Activated T-helper 1 cell treated with anti-CD3 and anti-CD28 coated beads, Interleukin-12 subunit alpha, Interleukin-12 subunit beta, Interleukin-2, Interleukin-4 antibody, amounts not matched to agents 30 ng/mL and 10 ng/mL and 1 ng/mL, durations not matched to agents 14 hours and 24 hours and 36 hours (primary cell): ENCODE measurements around the gene INSL3. TPM values are rescaled to one million over a fixed set of nuclear protein-coding genes. Genes with fewer than 3 reads are reported as not detected.
A peak's percentile ranks its signal among the peaks of the same experiment; 100 is the strongest.

Experiments used
- DNase-seq: peaks from one replicate; pipeline ENCODE4 v3.0.0; 2021; ENCODE audit warnings: low spot score
- H3K27ac Mint-ChIP-seq: one replicate; pipeline ENCODE4 v1.8.0; 2021; ENCODE audit warnings: mild to moderate bottlenecking, mixed read lengths
- H3K27me3 Mint-ChIP-seq: one replicate; pipeline ENCODE4 v1.8.0; 2022; ENCODE audit warnings: mild to moderate bottlenecking, moderate library complexity, mixed read lengths; ENCODE audit not compliant: insufficient read depth
- H3K36me3 Mint-ChIP-seq: one replicate; pipeline ENCODE4 v1.8.0; 2021; ENCODE audit warnings: low read depth, mixed read lengths
- H3K4me1 Mint-ChIP-seq: one replicate; pipeline ENCODE4 v1.8.0; 2021; ENCODE audit warnings: low read depth, mixed read lengths
- H3K4me3 Mint-ChIP-seq: one replicate; pipeline ENCODE4 v1.8.0; 2021; ENCODE audit warnings: mild to moderate bottlenecking, moderate library complexity, mixed read lengths
- H3K9me3 Mint-ChIP-seq: one replicate; pipeline ENCODE4 v1.8.0; 2021; ENCODE audit warnings: mixed read lengths
- intact Hi-C: fragments of 100-400 bp; cut with micrococcal nuclease; formaldehyde crosslinking; loops from one replicate; pipeline ENCODE4 v1.15.1; 2024
- total RNA-seq: library from RNA; stranded (reverse); gene quantifications from 2 replicates; pipeline ENCODE4 v1.2.3, GENCODE V29; 2022

The INSL3 gene
- total RNA-seq, 1 donor from 2014 or later: 9.3 TPM

DNA sequence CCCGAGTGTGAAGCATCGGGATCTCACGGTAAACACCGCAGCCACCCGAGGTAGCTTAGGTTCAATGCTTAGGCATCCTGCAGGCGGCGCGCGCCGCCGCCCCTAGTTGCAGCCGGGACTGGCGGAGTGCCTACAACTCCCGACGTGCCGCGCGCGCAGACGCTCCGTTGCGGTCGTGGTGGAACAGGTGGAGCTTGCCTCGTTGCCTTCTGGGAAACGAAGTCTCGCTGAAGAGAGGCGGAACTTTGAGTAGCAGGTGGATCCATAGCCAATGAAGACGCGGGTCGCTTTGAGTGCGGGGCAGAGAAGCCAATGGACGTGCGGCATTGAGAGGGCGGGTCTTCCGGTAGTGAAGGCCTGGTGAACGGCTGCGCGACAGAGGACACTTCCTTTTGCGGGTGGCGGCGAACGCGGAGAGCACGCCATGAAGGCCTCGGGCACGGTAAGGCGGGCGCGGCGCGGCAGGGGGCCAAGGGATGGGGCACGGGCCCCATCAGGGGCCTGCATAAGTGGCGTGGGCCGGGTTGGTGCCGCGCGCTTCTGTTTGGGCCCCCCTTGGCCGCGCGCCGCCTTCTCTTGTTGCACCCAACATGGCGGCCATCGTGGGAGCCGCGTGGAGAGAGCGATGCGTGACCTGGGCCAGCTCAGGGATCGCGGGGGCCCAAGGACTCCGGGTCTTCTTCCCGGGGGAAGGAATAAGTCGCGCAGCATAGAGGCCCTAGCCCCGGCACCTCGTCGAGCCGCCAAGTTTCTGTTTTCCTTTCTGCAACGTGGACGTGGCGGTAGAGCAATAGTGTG, 38.4 kb upstream of the INSL3 start, which contains the start of gene RPL18A:
Gene RPL18A (plus strand): TSS at position 378 of the 798 bp plus-strand sequence. CDS start 47 bp downstream, at position 425.
- Mint-ChIP-seq H3K27me3 (peaks cover 1% of the 10 kb centered on the region), H3K4me3 (peak within 1 kb of the TSS; percentile 99), H3K4me1 (peaks cover 31% of the 10 kb centered on the region), H3K9me3 (no peaks in the 10 kb centered on the region), H3K27ac (peak within 1 kb of the TSS; percentile 100), H3K36me3 (peaks cover 41% of the 10 kb centered on the region)
- peak; percentile 99 for DNase-seq
- intact Hi-C loops: loop anchor here (1.0 to 10.0 kb wide), 9 partner anchors 12 to 455 kb away; partner anchors contain the start of genes B3GNT3, BST2, JAK3 and MAP1S

DNA sequence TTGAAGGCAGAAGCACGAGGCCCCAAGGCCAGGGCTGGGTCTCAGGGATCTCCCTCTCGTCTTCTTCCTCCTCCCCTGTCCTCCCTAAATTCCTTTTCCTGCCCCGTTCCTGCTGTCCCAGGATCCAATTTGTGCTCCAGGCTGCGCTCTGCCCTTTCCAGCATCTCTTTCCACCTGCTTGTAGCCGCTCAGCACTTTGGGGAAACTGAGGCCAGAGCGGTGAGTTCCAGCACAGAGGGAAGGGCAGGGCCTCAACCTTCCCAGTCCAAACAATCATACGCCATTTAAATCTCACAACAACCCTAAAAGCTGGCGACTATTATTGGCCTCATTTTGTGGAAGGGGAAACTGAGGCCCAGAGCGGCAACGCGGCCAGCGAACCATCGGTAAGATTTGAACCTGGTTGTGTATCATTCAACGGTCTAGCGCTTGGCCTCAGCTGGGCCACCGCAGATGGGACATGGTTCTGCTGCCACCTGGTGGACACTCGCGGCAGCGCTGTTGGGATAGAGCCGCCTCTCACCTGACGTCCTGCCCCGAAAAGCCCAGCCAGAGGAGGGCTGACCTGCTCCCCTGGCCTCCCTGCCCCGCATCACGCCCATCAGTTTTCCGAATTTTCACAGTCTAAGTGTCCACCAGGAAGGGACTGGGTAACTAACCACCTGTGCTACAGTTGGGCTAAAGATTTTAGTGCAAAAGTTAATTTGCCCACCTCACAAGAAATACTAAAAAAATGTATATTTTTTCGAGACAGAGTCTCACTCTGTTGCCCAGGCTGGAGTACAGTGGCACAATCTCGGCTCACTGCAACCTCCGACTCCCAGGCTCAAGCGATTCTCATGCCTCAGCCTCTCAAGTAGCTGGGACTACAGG, 34.2 kb upstream of the INSL3 start:
- H3K36me3 Mint-ChIP-seq: peaks cover 15% of the 10 kb centered on the region
- H3K4me3 Mint-ChIP-seq: no peak overlapping the region
- no peak overlapping the region for H3K27ac Mint-ChIP-seq

DNA sequence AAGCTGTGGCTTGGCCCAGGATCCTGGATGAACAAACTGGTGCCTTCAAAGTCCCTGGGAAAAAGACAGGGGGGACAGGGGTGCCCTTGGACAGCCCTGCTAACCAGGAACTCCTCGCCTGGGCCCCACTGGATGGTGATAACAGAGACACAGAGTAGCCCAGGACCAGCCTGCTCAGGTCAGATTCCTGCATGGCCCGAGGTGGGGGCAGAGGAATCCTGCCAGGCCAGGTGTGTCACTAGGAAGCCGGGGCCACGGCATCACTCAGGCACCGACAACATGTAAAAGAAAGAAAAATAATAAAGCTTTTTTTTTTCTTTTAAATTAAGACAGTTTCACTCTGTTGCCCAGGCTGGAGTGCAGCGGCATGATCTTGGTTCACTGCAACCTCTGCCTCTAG, 32.7 kb upstream of the INSL3 start:
- intact Hi-C loops: loop anchor here (2.0 to 10.0 kb wide), 3 partner anchors 23 to 449 kb away; partner anchors contain the start of gene BST2
- Mint-ChIP-seq H3K36me3 (peaks cover 6% of the 10 kb centered on the region), H3K9me3 (no peaks in the 10 kb centered on the region), H3K4me3 (no peak overlapping the region), H3K27me3 (peaks cover 1% of the 10 kb centered on the region), H3K4me1 (peaks cover 33% of the 10 kb centered on the region), H3K27ac (no peak overlapping the region)
- no peak for DNase-seq

More for the DNA sequence above, 34.2 kb upstream of the INSL3 start:
- intact Hi-C loops: loop anchor here (1.0 to 10.0 kb wide), 9 partner anchors 8 to 451 kb away; partner anchors contain the start of genes B3GNT3, BST2, JAK3 and PGLS
- Mint-ChIP-seq H3K27me3 (peaks cover 1% of the 10 kb centered on the region), H3K9me3 (no peaks in the 10 kb centered on the region), H3K4me1 (peaks cover 24% of the 10 kb centered on the region)
- DNase-seq: peak; percentile 83

DNA sequence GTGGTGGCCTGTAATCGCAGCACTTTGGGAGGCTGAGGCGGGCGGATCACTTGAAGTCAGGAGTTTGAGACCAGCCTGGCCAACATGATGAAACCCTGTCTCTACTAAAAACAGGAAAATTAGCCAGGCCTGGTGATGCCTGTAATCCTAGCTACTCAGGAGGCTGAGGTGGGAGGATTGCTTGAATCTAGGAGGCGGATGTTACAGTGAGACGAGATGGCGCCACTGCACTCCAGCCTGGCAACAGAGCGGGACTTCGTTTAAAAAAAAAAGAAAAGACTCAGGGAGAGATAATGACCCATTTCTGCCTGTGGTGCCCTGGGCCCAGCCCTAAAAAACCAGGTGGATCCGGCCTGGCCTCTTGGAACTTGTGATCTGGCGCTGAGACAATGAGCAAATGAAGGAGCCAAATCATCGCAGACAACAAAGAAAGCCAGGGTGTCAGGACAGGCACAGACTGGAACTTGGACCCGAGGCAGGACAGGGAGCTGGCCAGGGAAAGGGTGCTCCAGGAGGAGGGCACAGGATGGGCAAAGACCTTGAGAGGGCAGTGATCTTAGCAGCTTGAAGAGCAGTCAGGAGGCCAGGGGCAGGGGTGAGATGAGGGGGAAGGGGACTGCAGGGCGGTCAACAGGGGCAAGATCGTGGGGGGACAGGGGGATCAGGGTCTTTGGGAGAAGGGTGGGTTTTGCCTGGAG, 27.4 kb upstream of the INSL3 start:
- intact Hi-C loops: no loop called here
- peaks cover 17% of the 10 kb centered on the region for H3K36me3 Mint-ChIP-seq
- no peaks in the 10 kb centered on the region for H3K9me3 Mint-ChIP-seq
- H3K4me3 Mint-ChIP-seq: peak overlapping the region; percentile 93
- H3K27me3 Mint-ChIP-seq: no peaks in the 10 kb centered on the region
- H3K27ac Mint-ChIP-seq: peak overlapping the region; percentile 99
- H3K4me1 Mint-ChIP-seq: peaks cover 63% of the 10 kb centered on the region
- no peak for DNase-seq

DNA sequence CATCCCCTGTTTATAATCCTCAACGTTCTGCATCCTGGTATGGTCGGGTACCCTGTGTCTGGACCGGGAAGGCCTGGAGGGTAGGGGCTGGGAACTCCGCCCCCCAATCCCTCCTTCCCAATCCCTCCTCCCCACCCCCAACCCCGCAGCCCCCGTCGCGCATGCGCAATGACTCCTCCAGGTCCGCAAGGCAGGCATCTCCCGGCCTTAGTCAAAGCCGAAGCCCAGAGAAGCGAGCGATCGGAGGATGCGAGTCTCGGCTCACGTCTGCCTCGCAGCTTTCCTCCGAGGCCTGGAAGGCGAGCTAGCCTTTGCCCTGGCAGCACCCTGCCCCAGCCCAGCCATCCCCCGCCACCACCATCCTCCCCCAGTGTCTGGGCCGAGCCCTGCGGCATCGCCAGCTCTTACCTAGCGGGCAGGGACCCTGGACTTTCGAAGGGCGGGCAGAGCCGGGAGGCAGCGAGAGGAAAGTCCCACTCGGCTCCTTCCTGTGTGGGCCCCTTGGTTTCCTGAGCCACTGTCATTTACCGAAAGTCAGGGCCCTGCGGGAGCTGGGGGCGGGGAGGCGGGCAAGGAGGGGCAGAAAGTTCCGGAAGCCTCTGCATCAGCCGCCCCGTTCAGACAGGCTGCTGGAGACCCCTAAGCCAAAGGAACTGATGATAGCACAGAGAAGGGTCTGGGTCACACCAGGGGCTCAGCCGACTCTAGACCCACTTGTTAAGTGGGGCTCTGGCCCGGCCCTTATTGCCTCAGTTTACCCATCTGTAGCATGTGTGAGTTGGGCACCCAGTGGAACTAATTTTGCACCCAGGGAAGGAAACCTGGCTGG, 26.4 kb upstream of the INSL3 start, which contains the start of gene JAK3:
Gene JAK3 (minus strand): TSS at position 445 of the 829 bp plus-strand sequence. CDS start 3,565 bp downstream, outside the sequence.
- peaks cover 24% of the 10 kb centered on the region for H3K36me3 Mint-ChIP-seq
- DNase-seq: peak; percentile 87
- peak within 1 kb of the TSS; percentile 99 for H3K27ac Mint-ChIP-seq
- H3K4me1 Mint-ChIP-seq: peaks cover 70% of the 10 kb centered on the region
- intact Hi-C loops: loop anchor here (1.0 to 2.0 kb wide), 3 partner anchors 8 to 17 kb away; partner anchors contain the start of gene RPL18A
- H3K27me3 Mint-ChIP-seq: no peaks in the 10 kb centered on the region
- peak within 1 kb of the TSS; percentile 93 for H3K4me3 Mint-ChIP-seq
- H3K9me3 Mint-ChIP-seq: no peaks in the 10 kb centered on the region

DNA sequence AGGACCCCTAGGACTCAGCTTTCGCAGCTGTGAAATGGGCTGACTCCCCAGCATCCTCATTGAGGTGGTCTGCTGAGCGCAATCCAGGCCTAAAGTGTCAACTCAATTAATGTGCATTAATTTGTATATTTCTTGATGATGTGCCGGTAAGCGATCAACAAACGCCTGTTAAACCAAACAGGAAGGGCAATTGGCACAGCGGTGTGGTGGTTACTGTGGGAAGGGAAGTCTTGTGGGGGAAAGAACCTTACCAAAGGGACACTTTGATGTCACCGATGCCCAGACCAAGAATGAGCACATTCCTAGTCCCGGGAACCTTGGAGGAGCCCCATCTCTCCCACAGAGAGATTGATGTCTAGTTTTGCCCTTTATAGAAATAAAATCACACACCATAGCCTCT, 24.8 kb upstream of the INSL3 start:
- Mint-ChIP-seq H3K9me3 (no peaks in the 10 kb centered on the region), H3K36me3 (peaks cover 26% of the 10 kb centered on the region), H3K27ac (peak overlapping the region; percentile 99), H3K27me3 (no peaks in the 10 kb centered on the region), H3K4me3 (peak overlapping the region; percentile 93), H3K4me1 (peaks cover 63% of the 10 kb centered on the region)
- DNase-seq: peak; percentile 40
- intact Hi-C loops: loop anchor here (2.0 kb wide), 1 partner anchor 15 kb away; no protein-coding TSS in a partner anchor

DNA sequence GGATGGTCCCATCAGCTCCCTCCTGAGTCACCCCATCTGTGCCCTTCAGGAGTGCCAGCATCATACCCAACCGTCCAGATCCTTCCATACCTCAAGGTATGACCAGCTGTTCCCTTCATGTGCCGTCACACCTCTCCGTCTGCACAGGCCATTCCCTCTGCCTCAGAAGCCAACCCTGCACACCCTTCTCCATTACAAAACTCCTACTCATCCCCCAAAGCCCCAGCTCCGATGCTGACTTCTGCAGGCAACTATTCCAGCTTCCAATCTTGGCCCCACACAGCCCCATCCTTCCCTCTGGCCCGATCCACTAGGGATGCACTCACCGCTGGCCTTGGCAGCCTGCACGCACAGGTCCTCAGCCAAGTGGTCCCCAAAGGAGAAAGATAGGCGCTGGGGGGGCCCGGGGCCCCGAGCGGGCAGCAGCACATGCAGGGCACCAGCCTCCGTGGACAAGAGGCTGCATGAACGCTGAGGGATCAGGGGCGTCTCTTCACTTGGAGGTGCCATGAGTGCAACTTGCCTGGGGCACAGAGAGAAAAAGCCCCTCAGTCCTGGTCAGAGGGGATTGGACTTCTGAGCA, 22.7 kb upstream of the INSL3 start:
- no peak for DNase-seq
- peak overlapping the region; percentile 75 for H3K27ac Mint-ChIP-seq
- intact Hi-C loops: no loop called here
- H3K27me3 Mint-ChIP-seq: no peaks in the 10 kb centered on the region
- H3K4me1 Mint-ChIP-seq: peaks cover 47% of the 10 kb centered on the region
- H3K4me3 Mint-ChIP-seq: peak overlapping the region; percentile 59
- no peaks in the 10 kb centered on the region for H3K9me3 Mint-ChIP-seq
- H3K36me3 Mint-ChIP-seq: peaks cover 39% of the 10 kb centered on the region

DNA sequence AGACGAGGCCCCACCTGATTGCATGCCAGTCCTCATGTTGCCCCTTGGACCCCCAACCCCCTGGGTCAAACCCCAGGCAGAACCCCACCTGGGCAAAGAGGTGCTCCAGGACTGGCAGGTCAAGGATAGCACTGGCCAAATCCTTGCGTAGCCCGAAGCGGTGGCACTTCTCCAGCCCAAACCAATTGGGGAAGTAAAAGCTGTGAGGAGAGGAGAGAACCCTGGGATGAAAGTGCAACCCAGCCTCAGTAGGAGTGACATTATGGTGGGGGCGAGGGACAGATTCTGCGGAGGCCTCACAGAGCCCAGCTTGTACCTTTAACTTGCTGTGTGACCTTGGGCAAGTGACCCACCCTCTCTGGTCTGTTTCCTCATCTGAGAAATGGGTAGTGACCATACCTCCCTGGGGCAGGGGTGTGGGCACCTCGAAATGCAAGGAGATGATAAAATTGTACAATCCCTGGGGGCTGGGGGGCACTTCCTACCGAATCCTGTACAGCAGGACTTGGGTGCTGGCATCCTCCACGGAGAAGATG, 22.0 kb upstream of the INSL3 start:
- no peak for DNase-seq
- Mint-ChIP-seq H3K36me3 (peaks cover 43% of the 10 kb centered on the region), H3K4me3 (peak overlapping the region; percentile 59), H3K4me1 (peaks cover 41% of the 10 kb centered on the region), H3K9me3 (no peaks in the 10 kb centered on the region), H3K27me3 (no peaks in the 10 kb centered on the region), H3K27ac (peak overlapping the region; percentile 75)
- intact Hi-C loops: no loop called here

DNA sequence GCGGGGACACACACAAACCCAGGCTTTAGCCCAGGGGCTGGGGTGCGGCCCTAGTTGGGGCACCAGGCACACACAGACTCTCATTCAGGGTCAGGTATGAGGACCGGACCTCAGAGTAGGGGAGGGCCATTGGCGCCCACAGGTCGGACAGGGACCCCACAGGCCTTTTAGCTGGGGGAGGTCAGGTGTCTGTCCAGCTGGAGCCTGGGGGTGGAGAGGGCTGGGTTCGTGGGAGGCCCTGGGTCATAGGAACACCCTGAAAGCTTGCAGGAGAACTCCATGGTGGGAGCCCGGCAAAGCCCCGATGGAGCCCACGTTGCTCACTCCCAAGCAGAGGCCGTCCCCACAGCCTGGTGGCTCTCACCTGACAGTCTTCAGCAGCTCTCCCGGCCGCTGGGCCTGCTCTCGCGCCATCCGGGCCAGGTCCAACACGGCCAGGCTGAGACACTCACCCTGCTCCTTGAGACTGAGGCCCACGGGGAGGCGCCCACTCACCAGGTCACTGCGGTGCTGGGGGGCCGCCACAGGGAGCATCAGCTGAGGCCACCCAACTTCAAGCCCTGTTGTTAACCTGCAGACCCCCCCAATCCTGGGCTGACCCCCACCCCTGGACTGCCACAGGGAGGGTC, 21.5 kb upstream of the INSL3 start:
- Mint-ChIP-seq H3K9me3 (no peaks in the 10 kb centered on the region), H3K27ac (no peak overlapping the region), H3K36me3 (peaks cover 47% of the 10 kb centered on the region), H3K4me1 (peaks cover 39% of the 10 kb centered on the region), H3K27me3 (no peaks in the 10 kb centered on the region), H3K4me3 (no peak overlapping the region)
- DNase-seq: no peak
- intact Hi-C loops: loop anchor here (1.0 kb wide), 2 partner anchors 11 to 32 kb away; no protein-coding TSS in a partner anchor

DNA sequence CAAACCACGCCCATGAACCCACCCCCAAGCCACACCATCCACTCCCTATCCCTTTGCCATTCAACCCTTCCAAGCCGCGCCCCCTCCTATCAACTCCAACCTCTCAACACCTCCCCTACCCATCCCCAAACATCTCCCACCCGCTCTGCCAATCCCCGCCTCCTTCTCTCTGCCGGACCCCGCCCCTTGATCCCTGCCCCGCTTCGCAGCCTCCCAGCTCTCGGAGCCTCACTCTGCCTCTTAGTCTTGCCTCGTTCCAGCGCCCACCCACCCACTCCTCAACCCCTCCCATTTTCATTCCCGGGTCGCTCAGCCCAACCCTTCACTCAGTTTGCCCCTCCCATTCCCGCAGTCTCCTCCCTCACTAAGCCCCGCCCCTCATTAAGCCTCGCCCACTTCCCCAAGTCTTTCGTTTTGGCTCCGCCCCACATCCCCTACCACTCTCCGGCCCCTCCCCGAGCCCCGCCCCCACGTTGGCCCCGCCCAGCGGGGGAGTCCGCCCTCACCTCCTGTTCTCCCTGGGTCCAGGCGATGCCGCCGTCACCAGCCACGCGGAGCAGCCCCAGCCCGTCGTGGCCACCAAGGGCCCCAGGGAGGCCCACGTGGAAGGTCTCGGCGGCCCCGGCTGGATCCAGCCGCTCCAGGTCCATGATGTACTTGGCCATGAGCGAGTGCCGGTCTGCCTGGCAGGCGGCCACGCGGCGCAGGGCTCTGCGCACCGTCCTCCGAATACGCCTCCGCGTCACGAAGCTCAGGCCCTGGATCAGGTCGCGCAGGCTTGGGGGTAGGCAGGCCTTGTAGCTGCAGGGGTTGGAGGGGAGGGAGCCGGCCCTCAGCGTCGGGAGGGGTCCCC, 20.7 kb upstream of the INSL3 start:
- intact Hi-C loops: loop anchor here (1.0 kb wide), 2 partner anchors 11 to 32 kb away; no protein-coding TSS in a partner anchor
- peaks cover 40% of the 10 kb centered on the region for H3K4me1 Mint-ChIP-seq
- H3K27me3 Mint-ChIP-seq: no peaks in the 10 kb centered on the region
- peak; percentile 46 for DNase-seq
- H3K4me3 Mint-ChIP-seq: no peak overlapping the region
- no peak overlapping the region for H3K27ac Mint-ChIP-seq
- H3K36me3 Mint-ChIP-seq: peaks cover 51% of the 10 kb centered on the region
- H3K9me3 Mint-ChIP-seq: no peaks in the 10 kb centered on the region
